Spleen (tissue), 11 donors: ENCODE measurements around the gene SORBS2. TPM values are rescaled to one million over a fixed set of nuclear protein-coding genes. Genes with fewer than 3 reads are reported as not detected.

ENCODE experiments used
- DNase-seq: peaks from one replicate; pipeline ENCODE4 v3.0.0-alpha.2; 2020
- H3K27ac ChIP-seq, 8 donors: fragments of 200-600 bp; sonication (generic) in 7 of 8; 1 replicate in 4 of 8; 2 replicates in 4 of 8; pipeline versions ENCODE4 v1.5.0 to v1.8.0; 2016 to 2021; ENCODE audit warnings: inconsistent platforms in 4 of 8, mild to moderate bottlenecking in 4 of 8, moderate library complexity in 1 of 8
- H3K27me3 ChIP-seq, 7 donors: fragments of 200-600 bp; sonication (generic) in 6 of 7; replicated peaks in 1 of 7; 1 replicate in 4 of 7; 2 replicates in 3 of 7; pipeline versions ENCODE4 v1.5.0 to v1.8.0; 2016 to 2021; ENCODE audit warnings: inconsistent platforms in 3 of 7, mild to moderate bottlenecking in 1 of 7
- H3K36me3 ChIP-seq, 6 donors: fragments of 200-600 bp; sonication (generic) in 5 of 6; 1 replicate in 4 of 6; 2 replicates in 2 of 6; pipeline versions ENCODE4 v1.5.0 to v1.8.0; 2016 to 2021; ENCODE audit warnings: inconsistent platforms in 2 of 6
- H3K4me1 ChIP-seq, 6 donors: fragments of 200-600 bp; sonication (generic) in 5 of 6; 1 replicate in 3 of 6; 2 replicates in 3 of 6; pipeline versions ENCODE4 v1.5.0 to v1.8.0; 2016 to 2021; ENCODE audit warnings: inconsistent platforms in 3 of 6
- H3K4me3 ChIP-seq, 8 donors: fragments of 200-600 bp; sonication (generic) in 7 of 8; 1 replicate in 4 of 8; 2 replicates in 4 of 8; pipeline versions ENCODE4 v1.5.0 to v1.8.0; 2016 to 2021; ENCODE audit warnings: inconsistent platforms in 4 of 8, mild to moderate bottlenecking in 4 of 8, moderate library complexity in 2 of 8
- H3K9me3 ChIP-seq, 8 donors: fragments of 200-600 bp; sonication (generic) in 7 of 8; 1 replicate in 4 of 8; 2 replicates in 4 of 8; pipeline versions ENCODE4 v1.5.0 to v1.8.0; 2016 to 2021; ENCODE audit warnings: inconsistent platforms in 4 of 8
- CTCF ChIP-seq, 11 experiments: fragments of 200-600 bp in 7 of 11; fragments of 450-650 bp in 4 of 11; sonication (generic) in 4 of 11; IDR thresholded peaks in 8 of 11; conservative IDR thresholded peaks in 3 of 11; 1 replicate in 7 of 11; 2 replicates in 4 of 11; pipeline versions ENCODE4 v1.4.0 to v1.8.0; 2016 to 2021; ENCODE audit warnings: antibody characterized with exemption in 11 of 11, inconsistent platforms in 4 of 11, mild to moderate bottlenecking in 1 of 11
- POLR2A ChIP-seq, 3 donors: fragments of 450-650 bp; IDR thresholded peaks; one replicate each; pipeline ENCODE4 v1.5.1; 2017; ENCODE audit warnings: antibody characterized with exemption in 3 of 3, mild to moderate bottlenecking in 1 of 3
- POLR2AphosphoS5 ChIP-seq, 3 donors: sonication (generic); formaldehyde crosslinking; IDR thresholded peaks; one replicate each; pipeline ENCODE4 v1.5.1; 2017; ENCODE audit warnings: antibody characterized with exemption in 3 of 3
- WGBS, 5 donors: extraction: QIAGEN DNeasy Blood & Tissue Kit in 3 of 5; methylation state at CpG; one replicate each; pipeline versions ENCODE4 v1.1.5 to v1.1.7; 2013 to 2018; 5-methylcytosine and 5-hydroxymethylcytosine counted together
- intact Hi-C: fragments of 100-400 bp; cut with DNase I; formaldehyde crosslinking; loops from one replicate; pipeline ENCODE4 v1.15.0; 2023; ENCODE audit warnings: low total_unique reads
- polyA plus RNA-seq, 3 donors: library from polyadenylated mRNA; stranded (reverse); fragments of 200-250 nt; gene quantifications; one replicate each; pipeline ENCODE4 v1.2.1, GENCODE V29; 2013
- total RNA-seq, 7 donors: library from RNA; depleted of rRNA in 3 of 7; stranded (reverse); fragments of >200 nt in 3 of 7; fragmentation: NEBNext Ultra II Directional in 4 of 7; extraction: Animal tissue kit (Norgen Biotek cat#: 25700) in 4 of 7; gene quantifications; one replicate each; pipeline versions ENCODE4 v1.1.0 to v1.2.1, GENCODE V29; 2016 to 2021
- donor health status: healthy with polysubstance abuse.
- donor health status: DM: no; HTN: no; CAD: no; lungs with moderate emphysema.
- donor health status: DM: no; HTN: no; CAD: no.
- donor health status: Bipolar disorder and iron deficiency.
- donor health status: healthy.
- donor health status: DM: no; HTN: no; CAD: no.
- donor health status: DM: yes; HTN: yes; CAD: no.

The SORBS2 gene
- total and polyA plus RNA-seq, 10 donors: 5.9 to 128 (median 84.8) TPM

GRCh38 chr4:185712350-185713024, 99.5 kb downstream of the SORBS2 start:
- peaks cover 0 to 16% (median 7%) of the 10 kb centered on the region in 6 donors for H3K4me1 ChIP-seq
- 74 to 85% (median 81%) methylated on average over 8 to 18 of the region's 18 CpGs for WGBS, 5 donors
- intact Hi-C loops: no loop called here
- H3K4me3 ChIP-seq: no peak overlapping the region
- H3K27ac ChIP-seq: no peak overlapping the region
- H3K36me3 ChIP-seq: no peaks in the 10 kb centered on the region
- DNase-seq: no peak
- TF ChIP-seq POLR2A (IDR thresholded peaks at IDR 0.05) (no peak), CTCF (IDR thresholded peaks at IDR 0.05 in 8 of 11, conservative IDR thresholded peaks at IDR 0.05 in 3 of 11) (no peak), POLR2AphosphoS5 (IDR thresholded peaks at IDR 0.05) (no peak)
- H3K27me3 ChIP-seq: no peaks in the 10 kb centered on the region
- H3K9me3 ChIP-seq: no peaks in the 10 kb centered on the region

- no peak for DNase-seq
- Histone ChIP-seq H3K36me3 (no peaks in the 10 kb centered on the region), H3K4me1 (peaks cover 0 to 13% (median 5%) of the 10 kb centered on the region in 6 donors), H3K4me3 (no peak overlapping the region), H3K27me3 (no peaks in the 10 kb centered on the region), H3K9me3 (no peaks in the 10 kb centered on the region), H3K27ac (no peak overlapping the region)
- 67 to 99% (median 71%) methylated on average over 4 of the region's 4 CpGs for WGBS, 5 donors
- TF ChIP-seq CTCF (IDR thresholded peaks at IDR 0.05 in 8 of 11, conservative IDR thresholded peaks at IDR 0.05 in 3 of 11) (no peak), POLR2A (IDR thresholded peaks at IDR 0.05) (no peak), POLR2AphosphoS5 (IDR thresholded peaks at IDR 0.05) (no peak)
- intact Hi-C loops: no loop called here
These were observed 100.3 kb downstream of the SORBS2 start for GRCh38 chr4:185711726-185712125.

GRCh38 chr4:185710487-185710995, 101.5 kb downstream of the SORBS2 start:
- Histone ChIP-seq H3K27me3 (no peaks in the 10 kb centered on the region), H3K36me3 (no peaks in the 10 kb centered on the region), H3K27ac (no peak overlapping the region), H3K4me1 (peaks cover 0 to 1% (median 0%) of the 10 kb centered on the region in 6 donors), H3K4me3 (no peak overlapping the region), H3K9me3 (peaks cover 0 to 8% (median 4%) of the 10 kb centered on the region in 8 donors)
- no peak for DNase-seq
- TF ChIP-seq CTCF (IDR thresholded peaks at IDR 0.05 in 8 of 11, conservative IDR thresholded peaks at IDR 0.05 in 3 of 11): no peak
- TF ChIP-seq POLR2AphosphoS5 (IDR thresholded peaks at IDR 0.05): no peak
- TF ChIP-seq POLR2A (IDR thresholded peaks at IDR 0.05): no peak
- 79 to 87% (median 81%) methylated on average over 11 of the region's 11 CpGs for WGBS, 5 donors
- intact Hi-C loops: no loop called here

DNA sequence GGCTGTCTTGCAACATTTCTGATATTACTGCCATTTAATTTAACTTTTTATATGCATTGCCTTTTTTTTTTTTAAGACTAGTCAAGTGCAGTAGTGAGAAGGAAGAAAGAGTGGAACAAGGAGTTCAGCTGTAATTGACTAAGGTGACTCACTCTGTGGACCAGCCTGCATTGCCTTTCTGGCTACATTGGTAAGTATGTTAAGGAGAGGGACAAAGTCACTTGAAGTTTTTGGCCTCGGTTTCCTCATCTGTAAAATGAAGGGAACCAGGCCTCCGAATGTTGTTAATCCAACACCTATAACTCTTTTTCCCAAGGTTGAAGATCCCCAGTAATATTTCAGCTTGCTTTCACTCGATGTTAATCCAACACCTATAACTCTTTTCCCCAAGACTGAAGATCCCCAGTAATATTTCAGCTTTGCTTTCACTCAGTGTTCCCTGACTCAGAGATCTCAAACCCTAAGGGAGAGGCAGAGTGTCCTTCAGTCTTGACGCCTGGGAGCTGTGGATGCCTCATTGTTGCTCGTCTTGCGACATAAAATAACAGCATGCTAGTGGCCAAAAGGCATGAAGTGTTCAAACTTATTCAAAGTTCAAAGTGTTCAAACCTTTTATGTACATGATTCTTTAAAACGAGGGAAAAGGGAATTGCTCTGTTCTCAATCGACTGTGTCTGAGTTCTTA, 102.0 kb downstream of the SORBS2 start:
- Histone ChIP-seq H3K4me3 (no peak overlapping the region), H3K27ac (no peak overlapping the region), H3K9me3 (peaks cover 0 to 12% (median 8%) of the 10 kb centered on the region in 8 donors), H3K27me3 (no peaks in the 10 kb centered on the region), H3K4me1 (no peaks in the 10 kb centered on the region), H3K36me3 (no peaks in the 10 kb centered on the region)
- no peak for TF ChIP-seq POLR2A (IDR thresholded peaks at IDR 0.05)
- TF ChIP-seq CTCF (IDR thresholded peaks at IDR 0.05 in 8 of 11, conservative IDR thresholded peaks at IDR 0.05 in 3 of 11): no peak
- no peak for TF ChIP-seq POLR2AphosphoS5 (IDR thresholded peaks at IDR 0.05)
- intact Hi-C loops: no loop called here
- 77 to 92% (median 86%) methylated on average over 7 to 8 of the region's 8 CpGs for WGBS, 5 donors
- no peak for DNase-seq
